ENCODE measurements around the gene SMYD5.

SMYD5 gene

DNA sequence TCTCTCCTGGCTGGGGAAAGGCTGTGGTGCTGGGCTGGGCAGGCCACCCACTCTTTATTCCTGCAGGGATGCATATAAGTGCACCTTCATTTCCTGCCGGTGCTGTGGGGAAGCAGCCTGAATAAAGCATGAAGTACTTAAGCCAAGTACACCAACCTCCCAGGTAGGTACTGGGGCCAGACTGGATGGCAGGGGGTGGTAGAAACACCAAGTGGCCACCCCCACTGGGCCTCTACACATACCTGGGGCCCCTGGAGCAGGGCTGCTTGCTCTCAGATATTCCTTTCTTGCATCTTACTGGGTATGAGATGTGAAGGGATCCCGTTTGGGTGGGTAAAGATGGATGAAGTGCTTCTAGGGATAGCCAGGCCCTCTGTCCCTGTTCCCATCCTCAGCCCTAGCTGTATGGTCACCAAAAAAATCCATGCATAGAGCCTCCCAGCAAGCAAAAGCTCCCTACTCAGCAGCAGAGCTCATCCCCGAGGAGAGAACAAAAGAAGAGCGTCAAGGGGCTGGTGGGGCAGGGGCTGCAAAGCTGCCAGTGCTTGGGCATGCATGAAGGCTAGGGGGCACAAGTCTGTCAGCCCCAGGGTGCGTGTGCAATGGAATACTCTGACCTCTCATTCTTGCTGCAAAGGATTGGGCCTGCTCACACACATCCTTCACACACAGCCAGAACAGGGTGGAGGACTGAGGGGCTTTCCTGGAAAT is 42.0 kb downstream of the SMYD5 start:
- no peak overlapping the region for H3K27ac ChIP-seq (ENCODE audit: low read depth, low read length)
- H3K9me3 ChIP-seq (ENCODE audit: insufficient read depth, low read length), result no peaks in the 10 kb centered on the region
- H3K4me3 ChIP-seq (ENCODE audit: insufficient read depth, low read length, poor library complexity, severe bottlenecking), result no peak overlapping the region
- no peaks in the 10 kb centered on the region for H3K79me2 ChIP-seq (ENCODE audit: insufficient read depth, low read length)
- H3K9ac ChIP-seq (ENCODE audit: low read length), result no peak overlapping the region
- no peaks in the 10 kb centered on the region for H3K9me2 ChIP-seq (replicated peaks; ENCODE audit: insufficient read depth, low read length)
- no peaks in the 10 kb centered on the region; the same call in 1 of the 2 replicates for H4K20me1 ChIP-seq (ENCODE audit: low read depth, low read length)
- H3K36me3 ChIP-seq (ENCODE audit: low read length), result no peaks in the 10 kb centered on the region; the same call in 1 of the 2 replicates
- TF ChIP-seq, protein P1, sequence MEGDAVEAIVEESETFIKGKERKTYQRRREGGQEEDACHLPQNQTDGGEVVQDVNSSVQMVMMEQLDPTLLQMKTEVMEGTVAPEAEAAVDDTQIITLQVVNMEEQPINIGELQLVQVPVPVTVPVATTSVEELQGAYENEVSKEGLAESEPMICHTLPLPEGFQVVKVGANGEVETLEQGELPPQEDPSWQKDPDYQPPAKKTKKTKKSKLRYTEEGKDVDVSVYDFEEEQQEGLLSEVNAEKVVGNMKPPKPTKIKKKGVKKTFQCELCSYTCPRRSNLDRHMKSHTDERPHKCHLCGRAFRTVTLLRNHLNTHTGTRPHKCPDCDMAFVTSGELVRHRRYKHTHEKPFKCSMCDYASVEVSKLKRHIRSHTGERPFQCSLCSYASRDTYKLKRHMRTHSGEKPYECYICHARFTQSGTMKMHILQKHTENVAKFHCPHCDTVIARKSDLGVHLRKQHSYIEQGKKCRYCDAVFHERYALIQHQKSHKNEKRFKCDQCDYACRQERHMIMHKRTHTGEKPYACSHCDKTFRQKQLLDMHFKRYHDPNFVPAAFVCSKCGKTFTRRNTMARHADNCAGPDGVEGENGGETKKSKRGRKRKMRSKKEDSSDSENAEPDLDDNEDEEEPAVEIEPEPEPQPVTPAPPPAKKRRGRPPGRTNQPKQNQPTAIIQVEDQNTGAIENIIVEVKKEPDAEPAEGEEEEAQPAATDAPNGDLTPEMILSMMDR (IDR thresholded peaks at IDR 0.05; ENCODE audit: insufficient read depth, low read length, poor library complexity, severe bottlenecking), result no peak
- TF ChIP-seq EZH2phosphoT487 (conservative IDR thresholded peaks at IDR 0.05; ENCODE audit: low read length), result no peak
- no peak overlapping the region for H2AFZ ChIP-seq (ENCODE audit: low read depth, low read length, severe bottlenecking)
- peaks cover 20% of the 10 kb centered on the region for H3F3A ChIP-seq (ENCODE audit: insufficient read depth)
- H3K27me3 ChIP-seq (ENCODE audit: low read length), result no peaks in the 10 kb centered on the region
- H3K4me2 ChIP-seq (ENCODE audit: low read depth, low read length, poor library complexity, severe bottlenecking), result no peak overlapping the region

DNA sequence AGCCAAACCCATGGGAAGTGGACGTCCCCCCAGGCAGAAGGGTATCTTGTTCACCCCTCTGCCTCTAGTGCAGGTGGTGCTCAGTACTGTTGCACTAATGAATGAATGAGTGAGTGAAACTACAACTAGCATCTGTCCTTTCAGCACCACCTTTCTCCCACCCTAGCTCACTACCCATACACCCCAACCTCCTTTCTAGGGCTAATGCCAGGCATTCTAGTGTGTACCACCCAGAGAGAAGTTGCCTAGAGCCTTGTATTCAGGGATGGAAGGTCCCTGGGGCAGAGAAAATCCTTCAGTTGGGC is 42.5 kb downstream of the SMYD5 start:
- H4K20me1 ChIP-seq (ENCODE audit: low read depth, low read length), result no peaks in the 10 kb centered on the region; the same call in 1 of the 2 replicates

DNA sequence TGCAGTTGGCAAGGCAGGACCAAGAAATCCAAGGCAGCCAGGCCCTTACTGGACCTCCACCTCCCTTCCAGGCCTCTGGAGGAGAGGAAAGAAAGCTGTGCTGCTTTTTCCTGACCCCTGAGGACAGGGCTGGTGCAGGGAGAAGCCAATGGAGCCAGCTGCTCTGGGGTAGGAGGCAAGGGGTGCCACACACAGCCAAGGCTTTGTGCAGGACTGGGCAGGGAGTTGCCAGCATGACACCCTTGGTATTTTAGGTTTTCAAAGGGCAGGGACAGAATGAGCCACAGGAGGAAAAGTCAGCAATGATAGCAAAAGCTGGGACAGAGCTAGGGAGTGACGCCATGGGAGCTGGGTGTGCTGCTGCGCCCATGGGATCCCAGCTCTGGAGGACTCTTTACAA is 43.0 kb downstream of the SMYD5 start:
- Histone ChIP-seq H3K9me2 (replicated peaks; ENCODE audit: insufficient read depth, low read length) (no peaks in the 10 kb centered on the region), H3K36me3 (ENCODE audit: low read length) (no peaks in the 10 kb centered on the region; the same call in 1 of the 2 replicates), H3K4me3 (ENCODE audit: insufficient read depth, low read length, poor library complexity, severe bottlenecking) (no peak overlapping the region), H3K79me2 (ENCODE audit: insufficient read depth, low read length) (no peaks in the 10 kb centered on the region), H3K9ac (ENCODE audit: low read length) (no peak overlapping the region), H3K27ac (ENCODE audit: low read depth, low read length) (no peak overlapping the region), H4K20me1 (ENCODE audit: low read depth, low read length) (no peaks in the 10 kb centered on the region; the same call in 1 of the 2 replicates), H3K27me3 (ENCODE audit: low read length) (no peaks in the 10 kb centered on the region), H3K4me2 (ENCODE audit: low read depth, low read length, poor library complexity, severe bottlenecking) (no peak overlapping the region), H3F3A (ENCODE audit: insufficient read depth) (peaks cover 20% of the 10 kb centered on the region), H2AFZ (ENCODE audit: low read depth, low read length, severe bottlenecking) (no peak overlapping the region), H3K9me3 (ENCODE audit: insufficient read depth, low read length) (no peaks in the 10 kb centered on the region)
- TF ChIP-seq, protein P1 (IDR thresholded peaks at IDR 0.05; ENCODE audit: insufficient read depth, low read length, poor library complexity, severe bottlenecking), result no peak
- TF ChIP-seq EZH2phosphoT487 (conservative IDR thresholded peaks at IDR 0.05; ENCODE audit: low read length), result no peak

More for the DNA sequence above, 42.5 kb downstream of the SMYD5 start:
- no peaks in the 10 kb centered on the region; the same call in 1 of the 2 replicates for H3K36me3 ChIP-seq (ENCODE audit: low read length)
- H3K4me2 ChIP-seq (ENCODE audit: low read depth, low read length, poor library complexity, severe bottlenecking), result no peak overlapping the region
- no peaks in the 10 kb centered on the region for H3K9me2 ChIP-seq (replicated peaks; ENCODE audit: insufficient read depth, low read length)
- H3K79me2 ChIP-seq (ENCODE audit: insufficient read depth, low read length), result no peaks in the 10 kb centered on the region
- H3K9me3 ChIP-seq (ENCODE audit: insufficient read depth, low read length), result no peaks in the 10 kb centered on the region
- H3F3A ChIP-seq (ENCODE audit: insufficient read depth), result peaks cover 20% of the 10 kb centered on the region
- H3K9ac ChIP-seq (ENCODE audit: low read length), result no peak overlapping the region
- H3K4me3 ChIP-seq (ENCODE audit: insufficient read depth, low read length, poor library complexity, severe bottlenecking), result no peak overlapping the region
- H3K27me3 ChIP-seq (ENCODE audit: low read length), result no peaks in the 10 kb centered on the region
- no peak overlapping the region for H3K27ac ChIP-seq (ENCODE audit: low read depth, low read length)
- no peak for TF ChIP-seq EZH2phosphoT487 (conservative IDR thresholded peaks at IDR 0.05; ENCODE audit: low read length)
- TF ChIP-seq, protein P1 (IDR thresholded peaks at IDR 0.05; ENCODE audit: insufficient read depth, low read length, poor library complexity, severe bottlenecking), result no peak
- H2AFZ ChIP-seq (ENCODE audit: low read depth, low read length, severe bottlenecking), result no peak overlapping the region
